ENCODE results near the gene SYNJ2.

SYNJ2 gene

GRCh38 chr6:158043008-158043407 lies 61.3 kb downstream of the SYNJ2 start:
- no peak for DNase-seq (ENCODE audit: low spot score)

- DNase-seq (ENCODE audit: low spot score): peak; percentile 63
Observed at GRCh38 chr6:158043586-158044524, 62.2 kb downstream of the SYNJ2 start.

GRCh38 chr6:158044525-158044888 lies 62.8 kb downstream of the SYNJ2 start:
- DNase-seq (ENCODE audit: low spot score): no peak

- DNase-seq (ENCODE audit: low spot score): no peak
Observed at GRCh38 chr6:158046201-158047126, 64.8 kb downstream of the SYNJ2 start.

GRCh38 chr6:158047127-158047518 lies 65.5 kb downstream of the SYNJ2 start:
- peak; percentile 40 for DNase-seq (ENCODE audit: low spot score)

- no peak for DNase-seq (ENCODE audit: low spot score)
Observed at GRCh38 chr6:158047563-158048323, 66.1 kb downstream of the SYNJ2 start.

GRCh38 chr6:158048589-158048988 lies 66.9 kb downstream of the SYNJ2 start:
- DNase-seq (ENCODE audit: low spot score): no peak

- DNase-seq (ENCODE audit: low spot score): no peak
Observed at GRCh38 chr6:158049055-158050028, 67.7 kb downstream of the SYNJ2 start.

- DNase-seq (ENCODE audit: low spot score): no peak
Observed at GRCh38 chr6:158050107-158050735, 68.6 kb downstream of the SYNJ2 start.

GRCh38 chr6:158050955-158051354 lies 69.3 kb downstream of the SYNJ2 start:
- peak; percentile 84 for DNase-seq (ENCODE audit: low spot score)

GRCh38 chr6:158051968-158052367 lies 70.3 kb downstream of the SYNJ2 start:
- DNase-seq (ENCODE audit: low spot score): no peak

GRCh38 chr6:158053377-158054313 lies 72.0 kb downstream of the SYNJ2 start:
- DNase-seq (ENCODE audit: low spot score): no peak

GRCh38 chr6:158056355-158056754 lies 74.7 kb downstream of the SYNJ2 start:
- no peak for DNase-seq (ENCODE audit: low spot score)

GRCh38 chr6:158056804-158057203 lies 75.1 kb downstream of the SYNJ2 start:
- DNase-seq (ENCODE audit: low spot score): no peak

- peak; percentile 84 for DNase-seq (ENCODE audit: low spot score)
Observed at GRCh38 chr6:158057213-158057987, 75.7 kb downstream of the SYNJ2 start.

GRCh38 chr6:158058171-158058651 lies 76.5 kb downstream of the SYNJ2 start:
- DNase-seq (ENCODE audit: low spot score): no peak

GRCh38 chr6:158059108-158059507 lies 77.4 kb downstream of the SYNJ2 start:
- no peak for DNase-seq (ENCODE audit: low spot score)
